ENCODE data around the gene SMYD5.

SMYD5 gene

GRCh38 chr2:73239776-73240175 is 25.7 kb downstream of the SMYD5 start:
- no peak for DNase-seq (ENCODE audit: low read depth)

GRCh38 chr2:73243884-73244570 is 30.0 kb downstream of the SMYD5 start:
- no peak for DNase-seq (ENCODE audit: low read depth)

GRCh38 chr2:73244580-73244979 is 30.5 kb downstream of the SMYD5 start:
- DNase-seq (ENCODE audit: low read depth), result no peak

GRCh38 chr2:73246850-73247249 is 32.8 kb downstream of the SMYD5 start:
- DNase-seq (ENCODE audit: low read depth), result no peak

- DNase-seq (ENCODE audit: low read depth), result no peak
Measured at GRCh38 chr2:73249636-73250035, 35.6 kb downstream of the SMYD5 start.

GRCh38 chr2:73250872-73251846 is 37.1 kb downstream of the SMYD5 start:
- no peak for DNase-seq (ENCODE audit: low read depth)

GRCh38 chr2:73252238-73253027 is 38.4 kb downstream of the SMYD5 start:
- DNase-seq (ENCODE audit: low read depth), result no peak

GRCh38 chr2:73253400-73253799 is 39.4 kb downstream of the SMYD5 start:
- DNase-seq (ENCODE audit: low read depth), result no peak

GRCh38 chr2:73253901-73254300 is 39.9 kb downstream of the SMYD5 start:
- no peak for DNase-seq (ENCODE audit: low read depth)

GRCh38 chr2:73254343-73255006 is 40.4 kb downstream of the SMYD5 start:
- no peak for DNase-seq (ENCODE audit: low read depth)

GRCh38 chr2:73255007-73255644 is 41.1 kb downstream of the SMYD5 start:
- DNase-seq (ENCODE audit: low read depth), result no peak

- DNase-seq (ENCODE audit: low read depth), result no peak
Measured at GRCh38 chr2:73255907-73256617, 42.0 kb downstream of the SMYD5 start.

GRCh38 chr2:73256618-73256922 is 42.5 kb downstream of the SMYD5 start:
- no peak for DNase-seq (ENCODE audit: low read depth)

- DNase-seq (ENCODE audit: low read depth), result no peak
Measured at GRCh38 chr2:73257021-73257420, 43.0 kb downstream of the SMYD5 start.

GRCh38 chr2:73257425-73258125 is 43.5 kb downstream of the SMYD5 start:
- DNase-seq (ENCODE audit: low read depth), result no peak

- no peak for DNase-seq (ENCODE audit: low read depth)
Measured at GRCh38 chr2:73258186-73258912, 44.3 kb downstream of the SMYD5 start.

GRCh38 chr2:73258913-73259215 is 44.8 kb downstream of the SMYD5 start:
- DNase-seq (ENCODE audit: low read depth), result no peak

- DNase-seq (ENCODE audit: low read depth), result no peak
Measured at GRCh38 chr2:73259276-73259675, 45.2 kb downstream of the SMYD5 start.

- DNase-seq (ENCODE audit: low read depth), result no peak
Measured at GRCh38 chr2:73259704-73260337, 45.8 kb downstream of the SMYD5 start.

All from activated T-cell treated with anti-CD3 and anti-CD28 coated beads for 48 hours (primary cell).